Erythroblast (primary cell): Measurements from ENCODE around the gene DCAF8.

Experiments
- DNase-seq, 2 experiments: peaks; one replicate each; lab custom pipeline; 2025; lab: John Stamatoyannopoulos, UW
- GATA1 ChIP-seq: IDR thresholded peaks from 2 replicates; pipeline ENCODE4 v1.6.1; 2011; ENCODE audit warnings: low read depth, mild to moderate bottlenecking, control low read depth, low read length, moderate library complexity
- POLR2A ChIP-seq: IDR thresholded peaks from 2 replicates; pipeline ENCODE4 v1.6.1; 2011; ENCODE audit warnings: mild to moderate bottlenecking, low read length

Gene DCAF8

DNA sequence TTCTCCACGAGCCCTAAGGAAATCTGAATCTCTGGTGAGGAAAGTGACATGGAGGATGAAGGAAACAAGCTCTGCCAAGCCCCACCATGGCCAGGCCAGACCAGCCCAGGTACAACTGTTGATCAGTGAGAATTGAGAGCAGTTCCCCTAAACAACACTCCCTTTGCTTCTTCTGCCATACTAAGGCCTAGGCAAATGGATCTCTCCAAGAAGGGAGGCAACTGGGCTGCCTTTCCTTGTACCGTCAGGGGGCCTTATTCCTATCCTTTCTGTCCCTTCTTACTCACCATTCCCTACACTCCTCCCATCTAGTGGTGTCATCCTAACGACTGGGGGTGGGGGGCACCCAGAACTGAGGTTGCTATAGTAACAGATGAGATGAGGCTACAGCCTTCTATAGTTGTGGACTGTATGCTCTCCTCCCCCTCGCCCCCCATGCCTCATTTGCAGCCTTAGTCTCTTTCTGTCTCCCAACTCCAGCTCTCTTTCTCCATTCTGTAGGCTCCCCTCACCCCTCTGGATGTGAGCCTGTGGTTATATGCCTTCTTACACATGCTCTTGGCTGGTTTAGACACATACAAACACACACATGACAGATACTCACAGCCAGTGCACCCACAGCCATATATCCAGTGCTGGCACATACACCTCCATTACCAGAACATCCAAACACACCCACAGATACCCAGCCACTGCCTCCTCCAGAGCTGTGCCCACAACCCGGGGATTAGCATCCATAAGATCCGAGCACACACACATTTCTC is 53.6 kb downstream of the DCAF8 start:
- DNase-seq: no peak
- no peak for TF ChIP-seq GATA1
- TF ChIP-seq POLR2A: no peak

DNA sequence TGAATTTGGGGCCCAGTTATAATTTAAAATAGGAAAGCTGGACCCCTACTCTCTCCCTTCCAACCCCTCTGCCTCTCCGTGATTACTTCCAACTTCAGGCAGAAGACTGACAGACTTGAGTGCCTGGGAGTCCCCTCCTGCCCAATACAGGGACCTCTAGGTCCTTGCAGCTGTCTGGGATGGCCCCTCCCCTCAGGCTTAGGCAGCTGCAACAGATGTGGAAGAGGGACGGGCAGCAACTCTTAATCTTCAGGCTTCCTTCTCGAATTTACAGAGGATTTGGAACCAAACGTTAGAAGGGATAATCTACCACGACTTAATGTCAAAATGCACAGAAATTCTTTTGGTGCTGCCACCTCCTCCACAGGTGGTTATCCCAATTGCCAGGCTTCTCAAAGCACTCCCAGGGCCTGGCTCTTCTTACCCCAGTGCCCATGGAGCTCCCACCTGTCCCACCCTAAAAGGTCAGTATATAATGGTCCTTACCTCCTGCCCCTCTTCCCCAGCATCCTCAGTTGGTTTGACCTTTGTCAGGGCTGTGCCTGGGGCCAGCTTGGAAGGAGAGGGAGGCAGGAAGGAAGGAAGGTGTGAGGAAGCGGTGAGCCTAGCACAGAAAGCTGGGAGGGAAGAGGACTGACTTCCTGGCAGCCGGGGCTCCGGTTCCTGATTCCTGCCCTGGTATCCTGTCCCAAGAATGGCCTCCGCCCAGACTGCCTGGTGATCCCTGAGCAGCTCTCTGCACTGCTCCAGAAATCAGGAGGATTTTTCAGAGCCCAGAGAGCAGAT is 54.4 kb downstream of the DCAF8 start:
- TF ChIP-seq POLR2A (no peak), GATA1 (no peak)
- no peak for DNase-seq

DNA sequence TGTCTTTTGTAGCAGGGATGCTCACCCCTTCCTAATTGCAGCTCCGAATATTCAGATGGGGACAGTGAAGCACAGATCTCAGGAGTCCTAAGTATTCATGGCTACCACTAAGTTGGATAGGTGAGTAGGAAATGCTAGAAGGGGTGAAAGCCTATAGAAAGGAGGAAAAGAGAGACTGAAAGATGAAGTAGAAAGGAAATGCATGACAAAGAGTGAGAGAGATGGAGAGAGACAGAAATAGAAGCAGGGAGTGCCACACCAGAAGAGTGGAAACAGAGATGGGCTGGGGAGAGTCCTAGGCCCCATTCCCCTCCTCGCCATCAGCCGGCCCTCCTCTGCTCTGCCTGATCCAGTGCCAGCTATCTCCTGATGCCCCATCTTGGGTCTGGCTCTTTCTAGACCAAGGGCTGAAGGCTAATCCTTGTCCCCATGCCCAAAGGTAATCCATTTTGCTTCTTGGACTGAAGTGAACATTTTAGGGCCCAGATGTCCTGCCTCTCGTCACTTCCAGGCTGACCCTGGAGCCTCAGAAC is 55.2 kb downstream of the DCAF8 start:
- TF ChIP-seq GATA1 (no peak), POLR2A (no peak)

DNA sequence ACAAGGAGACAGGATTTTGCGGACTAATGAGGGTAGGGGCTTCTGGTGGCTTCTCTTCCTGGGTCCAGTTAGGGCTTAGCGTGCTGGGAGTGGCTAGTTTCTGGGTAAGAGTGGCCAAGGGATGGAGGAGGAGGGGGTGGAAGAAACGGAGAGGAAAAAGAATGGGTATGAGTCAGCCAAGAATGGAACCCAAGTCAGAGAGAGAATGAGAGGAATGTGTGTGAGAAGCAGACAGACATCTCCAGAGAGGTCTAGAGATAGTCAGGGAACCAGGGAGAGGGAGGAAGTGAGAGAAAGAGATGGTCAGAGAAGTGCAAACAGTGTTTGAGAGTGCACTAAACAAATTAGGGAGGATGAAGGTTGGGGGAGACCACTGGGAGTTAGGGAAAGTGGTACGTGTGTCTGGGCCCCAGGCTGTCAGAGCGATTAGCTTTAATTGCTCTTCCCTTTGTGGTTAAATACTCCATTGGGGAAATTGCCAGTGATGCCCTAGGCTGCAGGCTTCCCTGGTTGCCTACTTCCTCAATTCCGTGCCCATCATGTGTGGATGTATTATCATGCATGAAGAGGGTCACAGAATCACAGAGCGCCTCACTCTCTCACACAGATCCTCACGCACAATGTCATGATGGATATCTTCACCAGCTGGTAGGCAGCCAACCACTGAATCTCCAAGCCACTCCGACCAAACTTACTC is 55.8 kb downstream of the DCAF8 start:
- TF ChIP-seq GATA1 (no peak), POLR2A (no peak)
- peak in 1 of 2 experiments; percentile 10 for DNase-seq

More for the DNA sequence above, 55.2 kb downstream of the DCAF8 start:
- DNase-seq: no peak

DNA sequence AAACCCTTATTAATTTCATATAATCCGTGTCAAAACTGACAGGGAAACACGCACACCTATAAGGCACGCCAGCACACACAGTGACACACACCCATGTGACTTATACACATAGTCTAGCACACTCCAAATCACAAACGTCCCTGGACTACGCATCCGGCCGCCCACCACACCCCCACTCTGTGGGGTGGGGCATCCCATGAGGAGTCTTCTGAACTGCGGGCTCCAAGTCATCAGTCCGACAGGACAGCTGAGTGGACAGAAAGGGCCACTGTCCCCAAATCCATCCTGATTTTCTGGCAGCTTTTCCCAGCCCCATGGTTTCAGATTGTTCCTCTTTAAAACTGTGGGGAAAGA is 56.3 kb downstream of the DCAF8 start:
- TF ChIP-seq GATA1 (no peak), POLR2A (peak; percentile 37)
- peak; percentile 38 to 50 for DNase-seq

DNA sequence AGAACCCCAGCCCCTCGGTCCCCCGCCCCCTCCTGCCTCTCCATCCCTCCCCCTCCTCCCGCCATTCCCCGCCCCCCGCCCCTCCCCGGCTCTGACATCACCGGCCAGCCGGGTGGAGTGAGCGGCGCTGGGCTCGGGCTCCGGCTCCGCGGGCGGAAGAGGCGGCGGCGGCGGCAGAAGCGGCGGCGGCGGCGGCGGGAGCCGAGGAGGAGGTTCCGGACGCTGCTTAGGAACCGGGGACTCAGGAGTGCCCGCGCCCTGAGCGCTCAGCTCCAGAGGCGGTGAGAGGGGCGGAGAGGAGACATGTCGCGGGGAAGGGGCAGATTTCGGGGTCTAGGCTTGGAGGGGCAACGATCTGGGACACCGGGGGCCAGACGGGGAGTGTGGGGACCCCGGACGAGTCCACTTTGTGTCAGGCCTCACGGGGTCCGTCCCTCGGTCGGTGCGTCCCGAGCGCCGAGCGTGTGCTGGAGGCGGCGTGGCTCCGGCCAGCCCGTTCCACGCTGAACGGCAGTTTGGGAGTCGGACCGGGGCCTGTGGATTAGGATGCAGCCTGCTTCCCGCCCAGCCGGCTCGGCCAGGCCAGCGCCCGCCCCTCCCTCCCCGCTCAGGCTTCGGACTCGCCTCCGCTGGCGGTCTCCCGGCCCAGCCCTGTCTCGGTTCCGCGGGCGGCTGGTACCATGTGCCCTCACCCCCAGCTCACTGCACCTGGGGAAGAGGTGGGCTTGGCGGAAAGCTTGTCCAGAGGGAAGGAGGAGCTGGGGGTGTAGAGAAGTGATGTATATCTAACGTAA is 56.9 kb downstream of the DCAF8 start, which contains the start of gene PEA15:
TSS of gene PEA15 (plus strand) at position 143 of the 794 bp plus-strand sequence. CDS start 6,161 bp downstream, outside the sequence.
- TF ChIP-seq POLR2A (peak; percentile 42), GATA1 (no peak)
- peak; percentile 66 to 75 for DNase-seq

DNA sequence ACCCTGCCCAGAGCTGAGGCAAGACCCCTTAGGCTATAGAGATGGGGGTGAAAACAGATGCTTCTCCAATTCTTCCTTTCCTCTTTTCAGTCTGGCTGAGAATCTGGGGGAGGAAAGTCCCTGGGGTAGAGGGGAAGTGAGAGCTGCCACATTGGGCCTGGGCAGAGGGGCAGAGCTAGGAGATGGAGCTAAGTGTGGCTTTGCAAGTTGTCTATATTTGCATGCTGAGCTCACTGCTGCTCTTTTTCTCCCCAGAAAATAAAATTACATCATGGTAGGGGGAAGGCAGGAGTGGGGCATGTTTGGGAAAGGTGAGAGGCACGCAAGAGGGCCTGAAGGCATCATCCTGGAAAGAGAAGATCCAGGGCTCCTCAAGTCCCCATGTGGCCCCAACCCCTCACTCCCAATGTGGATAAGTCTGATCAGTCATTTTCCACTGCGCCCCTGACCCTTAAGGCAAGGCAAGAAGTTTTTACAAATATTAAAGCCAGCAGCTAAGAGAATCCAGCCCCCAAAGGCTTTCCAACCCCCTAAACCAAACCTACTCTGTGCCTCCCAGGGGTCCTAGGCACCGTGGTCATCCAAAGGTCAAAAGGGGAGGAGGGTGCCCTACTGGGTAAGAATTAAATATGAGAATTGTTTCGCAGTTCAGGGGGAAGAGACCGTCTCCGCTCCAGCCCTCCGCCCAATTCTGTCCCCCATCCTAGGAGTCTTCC is 57.7 kb downstream of the DCAF8 start:
- TF ChIP-seq POLR2A (no peak), GATA1 (no peak)
- DNase-seq: peak in 1 of 2 experiments; percentile 35

DNA sequence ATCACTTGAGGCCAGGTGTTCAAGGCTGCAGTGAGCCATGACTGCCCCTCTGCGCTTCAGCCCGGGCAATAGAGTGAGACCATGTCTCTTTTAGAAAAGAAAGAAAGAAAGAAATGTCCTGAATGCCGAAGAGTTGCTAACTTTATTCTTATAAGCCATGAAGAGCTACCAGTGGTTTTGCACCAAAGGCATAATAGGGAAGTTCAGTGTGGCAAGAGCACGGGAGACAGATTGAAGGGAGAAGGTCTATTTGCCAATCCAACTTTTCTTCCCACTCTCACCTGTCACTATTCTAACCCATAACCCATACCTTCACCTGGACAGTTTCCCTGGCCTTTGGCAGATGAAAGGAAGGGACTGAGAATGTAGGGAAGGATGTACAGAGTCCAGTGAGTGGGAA is 61.6 kb downstream of the DCAF8 start:
- no peak for DNase-seq
- TF ChIP-seq GATA1 (no peak), POLR2A (no peak)

DNA sequence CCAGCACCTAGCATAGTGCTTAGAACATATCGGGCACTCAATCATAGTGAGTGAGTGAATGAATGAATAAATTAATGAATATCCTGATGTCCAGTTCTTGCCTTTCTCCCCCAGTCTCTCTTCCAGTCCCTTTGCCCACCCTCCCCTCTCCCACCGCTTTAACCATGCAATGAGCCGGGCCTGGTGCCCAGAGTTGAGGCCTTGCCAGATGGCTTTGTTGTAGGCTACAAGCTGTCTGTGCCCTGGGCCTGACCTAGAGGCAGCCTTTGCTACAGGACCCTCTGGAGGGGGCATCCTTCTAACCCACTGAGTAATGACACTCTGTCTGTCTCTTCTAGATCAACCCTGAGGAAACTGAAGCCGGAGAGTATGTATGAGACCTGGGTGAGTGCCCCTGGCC is 65.1 kb downstream of the DCAF8 start:
- no peak for TF ChIP-seq GATA1
- no peak for TF ChIP-seq POLR2A
- DNase-seq: no peak

- TF ChIP-seq GATA1 (no peak), POLR2A (no peak)
- no peak for DNase-seq
Measured at GRCh38 chr1:160196143-160196542, 66.2 kb downstream of the DCAF8 start.

GRCh38 chr1:160194737-160195059 is 67.7 kb downstream of the DCAF8 start:
- no peak for DNase-seq
- no peak for TF ChIP-seq GATA1
